ENCODE measurements around the gene NCOA1. TPM values are rescaled to one million over a fixed set of nuclear protein-coding genes. Genes with fewer than 3 reads are reported as not detected.

NCOA1 gene
- total and polyA plus RNA-seq, 2 of the 4 experiments (the other 2 are of a cell fraction): 6.7 to 11.3 TPM

DNA sequence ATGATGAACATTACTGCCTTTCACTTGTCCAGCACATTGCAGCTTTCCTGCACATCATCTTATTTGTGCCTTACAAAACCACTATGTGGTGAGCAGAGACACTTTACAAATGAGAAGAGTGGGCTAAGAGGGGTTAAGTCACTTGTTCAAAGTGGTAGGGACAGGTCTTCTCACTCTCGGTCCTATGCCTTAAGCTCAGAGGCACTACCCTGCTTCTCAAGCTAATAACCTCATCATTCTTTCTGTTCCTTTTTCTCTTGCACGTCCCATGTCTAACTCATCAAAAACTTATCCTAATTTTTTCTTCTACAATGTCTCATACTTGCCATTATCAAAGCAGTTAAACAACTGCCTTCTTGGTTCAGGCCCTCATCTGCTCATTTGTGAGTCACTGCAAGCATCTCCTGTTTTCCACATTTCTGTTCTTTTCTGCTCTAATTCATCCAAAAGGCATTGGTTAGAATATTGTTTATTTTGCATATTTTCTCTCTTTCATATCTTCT lies 21.9 kb upstream of the NCOA1 start:
- Histone ChIP-seq H3K9ac (ENCODE audit: low read depth, low read length) (no peak overlapping the region), H2AK9ac (replicated peaks; ENCODE audit: low read depth, low read length, poor library complexity) (no peak overlapping the region), H3K9me1 (ENCODE audit: insufficient read depth, low read length) (no peaks in the 10 kb centered on the region), H3K4me3 (ENCODE audit: insufficient read depth, low read depth, low read length) (no peak overlapping the region), H3K27me3 (ENCODE audit: control insufficient read depth, insufficient read depth, low read length) (peaks cover 4% of the 10 kb centered on the region), H2BK5ac (ENCODE audit: low read depth, low read length, poor library complexity, severe bottlenecking) (no peak overlapping the region), H2AFZ (replicated peaks; ENCODE audit: low read length, poor library complexity) (no peak overlapping the region), H3K14ac (replicated peaks; ENCODE audit: low read depth, low read length) (no peak overlapping the region), H2BK120ac (ENCODE audit: low read depth, low read length) (no peak overlapping the region), H3K36me3 (ENCODE audit: control insufficient read depth, insufficient read depth, low read length) (no peaks in the 10 kb centered on the region), H4K8ac (ENCODE audit: low read depth in 2 of 2, low read length in 2 of 2) (no peak overlapping the region), H3K27ac (ENCODE audit: insufficient read depth, low read length) (no peak overlapping the region), H3K18ac (ENCODE audit: low read depth, low read length) (no peak overlapping the region), H3K23ac (ENCODE audit: low read depth, low read length) (no peak overlapping the region), H2AK5ac (ENCODE audit: low read depth, low read length) (no peak overlapping the region), H4K5ac (ENCODE audit: low read depth, low read length) (no peak overlapping the region), H2BK15ac (ENCODE audit: low read depth, low read length) (no peak overlapping the region), H4K91ac (ENCODE audit: insufficient read depth, low read depth, low read length) (no peak overlapping the region), H3K4me1 (ENCODE audit: control insufficient read depth, insufficient read depth, low read length) (no peaks in the 10 kb centered on the region), H2BK20ac (ENCODE audit: low read depth, low read length) (no peak overlapping the region), H3K4me2 (ENCODE audit: low read depth, low read length) (no peak overlapping the region), H3K4ac (ENCODE audit: low read depth, low read length) (no peak overlapping the region), H3K9me3 (ENCODE audit: control insufficient read depth, insufficient read depth, low read length) (no peaks in the 10 kb centered on the region), H3K56ac (ENCODE audit: extremely low read depth, insufficient read depth, low read length) (no peak overlapping the region), H4K20me1 (ENCODE audit: insufficient read depth, low read length) (no peaks in the 10 kb centered on the region), H3K79me1 (ENCODE audit: low read depth in 1 of 2, low read length in 2 of 2) (no peaks in the 10 kb centered on the region)
- dilution Hi-C loops (cut with HindIII; ENCODE audit: low sequenced_read_pairs, unreplicated experiment): no loop called here
- ChIA-PET POLR2A (ENCODE audit: unreplicated experiment) (no interaction called here), CTCF (interaction anchor here (0.9 kb wide), 1 partner anchor 9 kb away, joined by 3 read pairs; no protein-coding TSS in a partner anchor)
- TF ChIP-seq NFE2L2 (IDR thresholded peaks at IDR 0.05; ENCODE audit: low read depth, low read length): no peak
- TF ChIP-seq FOS (IDR thresholded peaks at IDR 0.05; ENCODE audit: low read depth, low read length): no peak
- TF ChIP-seq MAFK (IDR thresholded peaks at IDR 0.05; ENCODE audit: low read depth, low read length): no peak
- no peak for TF ChIP-seq SMC3 (IDR thresholded peaks at IDR 0.05; ENCODE audit: low read depth, low read length)
- no peak for TF ChIP-seq MAZ (IDR thresholded peaks at IDR 0.05; ENCODE audit: borderline replicate concordance, low read depth, low read length)
- TF ChIP-seq BHLHE40 (IDR thresholded peaks at IDR 0.05; ENCODE audit: low read depth, low read length): no peak
- no peak for DNase-seq
- in situ Hi-C loops (cut with MboI; ENCODE audit: low sequenced_read_pairs): no loop called here
- no TSS peak for BruUV-seq (replicated peaks)
- intact Hi-C loops (cut with micrococcal nuclease): no loop called here
- ATAC-seq (ENCODE audit: low read depth): no peak
- WGBS, 2 experiments (ENCODE audit: extremely low coverage in 2 of 2, insufficient read length in 1 of 2): 88 to 100% methylated on average over 1 of the region's 2 CpGs

Measured in IMR-90 (cell line).